ENCODE measurements around the gene CAMK1D. TPM values are rescaled to one million over a fixed set of nuclear protein-coding genes. Genes with fewer than 3 reads are reported as not detected.

CAMK1D gene
- total RNA-seq, 1 experiment from 2014 or later, result 0.52 TPM

DNA sequence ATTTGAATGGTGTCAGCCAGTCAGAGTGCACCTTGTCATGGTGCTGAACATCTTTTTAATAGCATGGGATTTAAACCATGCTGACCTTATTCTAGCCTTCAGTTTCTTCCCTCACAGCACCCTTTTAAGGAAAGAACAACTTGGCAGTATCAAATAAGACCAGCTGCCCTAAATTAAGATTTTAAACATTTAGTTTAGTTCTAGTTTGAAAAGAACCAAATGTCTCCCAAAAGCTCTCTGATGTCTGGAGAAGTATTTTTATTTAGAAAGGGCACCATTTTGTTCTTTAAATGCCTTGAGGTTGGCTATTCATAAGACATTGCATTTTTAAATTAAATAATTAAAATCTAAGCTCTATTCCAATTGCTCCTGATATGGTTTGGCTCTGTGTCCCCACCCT is 531.1 kb downstream of the CAMK1D start:
- no peak for DNase-seq (ENCODE audit: low read depth)

DNA sequence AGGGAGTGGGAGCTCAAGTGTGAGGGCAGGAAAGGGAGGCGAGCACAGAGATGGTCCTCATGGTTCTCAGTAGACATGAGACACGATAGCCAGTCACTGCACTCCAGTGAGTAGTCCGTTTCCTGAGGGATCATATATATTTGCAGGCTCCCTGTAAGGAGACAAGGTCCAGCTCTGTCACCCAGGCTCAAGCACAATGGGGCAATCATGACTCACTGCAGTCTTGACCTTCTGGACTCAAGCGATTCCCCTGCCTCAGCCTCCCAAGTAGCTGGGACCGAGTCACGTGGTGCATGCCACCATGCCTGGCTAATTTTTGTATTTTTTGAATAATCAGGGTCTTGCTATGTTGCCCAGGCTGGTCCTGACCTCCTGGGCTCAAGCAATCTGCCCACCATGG is 535.5 kb downstream of the CAMK1D start:
- DNase-seq (ENCODE audit: low read depth), result no peak

Other genes with a start within 250 kb of the CAMK1D start
- gene SEC61A2, start 219.9 kb upstream of the CAMK1D start, total RNA-seq (2014; rRNA removed), result 10.1 and 15.8 TPM in 2 replicates
- gene NUDT5, start 153.7 kb upstream of the CAMK1D start, total RNA-seq (2014; rRNA removed), result 82.7 and 87.1 TPM in 2 replicates
- 102 and 106 TPM in 2 replicates for gene CDC123, start 153.4 kb upstream of the CAMK1D start, total RNA-seq (2014; rRNA removed)